ENCODE results near the gene ALDH3B1. TPM values are rescaled to one million over a fixed set of nuclear protein-coding genes. Genes with fewer than 3 reads are reported as not detected.

Gene ALDH3B1
- polyA plus RNA-seq, 1 donor from 2014 or later = 0.36 TPM

- no peaks in the 10 kb centered on the region for H3K9me3 Mint-ChIP-seq
- no peak overlapping the region for H3K27ac Mint-ChIP-seq
- no peaks in the 10 kb centered on the region for H3K36me3 Mint-ChIP-seq
- H3K4me1 Mint-ChIP-seq = peaks cover 0 to 1% (median 0%) of the 10 kb centered on the region in 3 donors
- no peak overlapping the region for H3K4me3 Mint-ChIP-seq
- H3K27me3 Mint-ChIP-seq = no peaks in the 10 kb centered on the region
Measured at GRCh38 chr11:68048681-68049508, 38.8 kb downstream of the ALDH3B1 start.

- Mint-ChIP-seq H3K4me3 (no peak overlapping the region), H3K9me3 (no peaks in the 10 kb centered on the region), H3K36me3 (no peaks in the 10 kb centered on the region), H3K27me3 (no peaks in the 10 kb centered on the region), H3K27ac (no peak overlapping the region), H3K4me1 (peaks cover 0 to 3% (median 0%) of the 10 kb centered on the region in 3 donors)
Measured at GRCh38 chr11:68049509-68050370, 39.6 kb downstream of the ALDH3B1 start.

- Mint-ChIP-seq H3K4me1 (peaks cover 0 to 3% (median 0%) of the 10 kb centered on the region in 3 donors), H3K36me3 (no peaks in the 10 kb centered on the region), H3K9me3 (no peaks in the 10 kb centered on the region), H3K27me3 (no peaks in the 10 kb centered on the region), H3K4me3 (no peak overlapping the region), H3K27ac (no peak overlapping the region)
Measured at GRCh38 chr11:68050371-68050841, 40.3 kb downstream of the ALDH3B1 start.

- Mint-ChIP-seq H3K9me3 (no peaks in the 10 kb centered on the region), H3K4me1 (peaks cover 0 to 3% (median 0%) of the 10 kb centered on the region in 3 donors), H3K36me3 (no peaks in the 10 kb centered on the region), H3K27me3 (no peaks in the 10 kb centered on the region), H3K4me3 (no peak overlapping the region), H3K27ac (peak overlapping the region in 1 of 3 donors; percentile 85)
Measured at GRCh38 chr11:68051191-68052136, 41.3 kb downstream of the ALDH3B1 start.

- Mint-ChIP-seq H3K27me3 (no peaks in the 10 kb centered on the region), H3K4me1 (peaks cover 0 to 3% (median 0%) of the 10 kb centered on the region in 3 donors), H3K9me3 (no peaks in the 10 kb centered on the region), H3K36me3 (no peaks in the 10 kb centered on the region), H3K27ac (peak overlapping the region in 2 of 3 donors; percentile 85 to 90), H3K4me3 (no peak overlapping the region)
Measured at GRCh38 chr11:68052137-68052873, 42.2 kb downstream of the ALDH3B1 start.

GRCh38 chr11:68053117-68053516, 43.0 kb downstream of the ALDH3B1 start:
- Mint-ChIP-seq H3K9me3 (no peaks in the 10 kb centered on the region), H3K4me3 (no peak overlapping the region), H3K4me1 (peaks cover 0 to 3% (median 0%) of the 10 kb centered on the region in 3 donors), H3K27me3 (no peaks in the 10 kb centered on the region), H3K36me3 (no peaks in the 10 kb centered on the region), H3K27ac (peak overlapping the region in 1 of 3 donors; percentile 85)

GRCh38 chr11:68053981-68054812, 44.1 kb downstream of the ALDH3B1 start:
- no peaks in the 10 kb centered on the region for H3K27me3 Mint-ChIP-seq
- H3K4me1 Mint-ChIP-seq = peaks cover 0 to 3% (median 0%) of the 10 kb centered on the region in 3 donors
- no peaks in the 10 kb centered on the region for H3K36me3 Mint-ChIP-seq
- H3K9me3 Mint-ChIP-seq = no peaks in the 10 kb centered on the region
- H3K27ac Mint-ChIP-seq = no peak overlapping the region
- H3K4me3 Mint-ChIP-seq = no peak overlapping the region

- H3K27ac Mint-ChIP-seq = no peak overlapping the region
- no peaks in the 10 kb centered on the region for H3K27me3 Mint-ChIP-seq
- peaks cover 0 to 3% (median 0%) of the 10 kb centered on the region in 3 donors for H3K4me1 Mint-ChIP-seq
- peaks cover 1% of the 10 kb centered on the region for H3K36me3 Mint-ChIP-seq
- no peak overlapping the region for H3K4me3 Mint-ChIP-seq
- no peaks in the 10 kb centered on the region for H3K9me3 Mint-ChIP-seq
Measured at GRCh38 chr11:68056317-68057285, 46.5 kb downstream of the ALDH3B1 start.

- Mint-ChIP-seq H3K4me3 (no peak overlapping the region), H3K9me3 (no peaks in the 10 kb centered on the region), H3K27ac (no peak overlapping the region), H3K27me3 (no peaks in the 10 kb centered on the region), H3K36me3 (peaks cover 1% of the 10 kb centered on the region), H3K4me1 (peaks cover 0 to 2% (median 0%) of the 10 kb centered on the region in 3 donors)
Measured at GRCh38 chr11:68057807-68058206, 47.7 kb downstream of the ALDH3B1 start.

- Mint-ChIP-seq H3K4me1 (no peaks in the 10 kb centered on the region), H3K27me3 (no peaks in the 10 kb centered on the region), H3K27ac (no peak overlapping the region), H3K36me3 (peaks cover 7% of the 10 kb centered on the region), H3K9me3 (no peaks in the 10 kb centered on the region), H3K4me3 (no peak overlapping the region)
Measured at GRCh38 chr11:68061508-68061907, 51.4 kb downstream of the ALDH3B1 start.

GRCh38 chr11:68064926-68065325, 54.8 kb downstream of the ALDH3B1 start:
- peaks cover 10% of the 10 kb centered on the region for H3K36me3 Mint-ChIP-seq
- no peaks in the 10 kb centered on the region for H3K9me3 Mint-ChIP-seq
- H3K27me3 Mint-ChIP-seq = no peaks in the 10 kb centered on the region
- no peak overlapping the region for H3K27ac Mint-ChIP-seq
- no peak overlapping the region for H3K4me3 Mint-ChIP-seq
- H3K4me1 Mint-ChIP-seq = no peaks in the 10 kb centered on the region

GRCh38 chr11:68065841-68066240, 55.7 kb downstream of the ALDH3B1 start:
- Mint-ChIP-seq H3K27ac (peak overlapping the region in 1 of 3 donors; percentile 76), H3K4me1 (no peaks in the 10 kb centered on the region), H3K27me3 (no peaks in the 10 kb centered on the region), H3K36me3 (peaks cover 8% of the 10 kb centered on the region), H3K4me3 (no peak overlapping the region), H3K9me3 (no peaks in the 10 kb centered on the region)

Data from IgD-negative memory B cell (primary cell).